Measurements from ENCODE around the gene LDLRAD3. TPM values are rescaled to one million over a fixed set of nuclear protein-coding genes. Genes with fewer than 3 reads are reported as not detected.

LDLRAD3 gene
- total RNA-seq, 1 donor, result 10.5 TPM

DNA sequence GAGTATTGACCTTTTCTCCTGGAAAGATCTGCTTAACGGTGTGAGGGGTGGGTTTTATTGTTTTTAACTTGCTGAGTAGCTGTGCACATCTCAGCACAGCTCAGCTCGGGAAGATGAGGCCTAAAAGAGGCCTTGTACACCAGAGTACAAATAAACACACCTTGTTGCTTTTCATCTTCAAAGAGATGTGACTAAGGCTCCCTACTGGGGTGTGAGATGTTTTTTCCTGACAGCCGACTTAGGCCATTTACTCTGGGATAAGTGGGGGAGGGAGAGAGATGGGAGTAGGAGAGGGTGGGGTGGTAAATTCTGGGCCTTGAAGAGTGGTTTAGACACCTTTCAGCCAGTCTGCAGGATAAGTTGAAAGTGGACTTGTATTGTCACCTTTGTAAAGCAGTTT lies 2.9 kb downstream of the LDLRAD3 start:
- no peak overlapping the region for H2AFZ ChIP-seq (ENCODE audit: low read length)
- peaks cover 12% of the 10 kb centered on the region for H3K4me1 ChIP-seq (ENCODE audit: insufficient read depth, low read length)
- DNase-seq (ENCODE audit: insufficient read length, low spot score, missing footprints), result no peak
- peaks cover 8% of the 10 kb centered on the region for H4K20me1 ChIP-seq (ENCODE audit: insufficient read depth, low read length)
- H3K27ac ChIP-seq (ENCODE audit: low read depth, low read length), result no peak overlapping the region
- H3K4me2 ChIP-seq (ENCODE audit: insufficient read depth, low read length), result no peak overlapping the region
- H3K36me3 ChIP-seq (ENCODE audit: insufficient read depth, low read length), result no peaks in the 10 kb centered on the region
- no peaks in the 10 kb centered on the region for H3K9me3 ChIP-seq (ENCODE audit: low read depth, low read length)
- H3K27me3 ChIP-seq (ENCODE audit: insufficient read depth, low read length), result no peaks in the 10 kb centered on the region
- TF ChIP-seq, protein P1, sequence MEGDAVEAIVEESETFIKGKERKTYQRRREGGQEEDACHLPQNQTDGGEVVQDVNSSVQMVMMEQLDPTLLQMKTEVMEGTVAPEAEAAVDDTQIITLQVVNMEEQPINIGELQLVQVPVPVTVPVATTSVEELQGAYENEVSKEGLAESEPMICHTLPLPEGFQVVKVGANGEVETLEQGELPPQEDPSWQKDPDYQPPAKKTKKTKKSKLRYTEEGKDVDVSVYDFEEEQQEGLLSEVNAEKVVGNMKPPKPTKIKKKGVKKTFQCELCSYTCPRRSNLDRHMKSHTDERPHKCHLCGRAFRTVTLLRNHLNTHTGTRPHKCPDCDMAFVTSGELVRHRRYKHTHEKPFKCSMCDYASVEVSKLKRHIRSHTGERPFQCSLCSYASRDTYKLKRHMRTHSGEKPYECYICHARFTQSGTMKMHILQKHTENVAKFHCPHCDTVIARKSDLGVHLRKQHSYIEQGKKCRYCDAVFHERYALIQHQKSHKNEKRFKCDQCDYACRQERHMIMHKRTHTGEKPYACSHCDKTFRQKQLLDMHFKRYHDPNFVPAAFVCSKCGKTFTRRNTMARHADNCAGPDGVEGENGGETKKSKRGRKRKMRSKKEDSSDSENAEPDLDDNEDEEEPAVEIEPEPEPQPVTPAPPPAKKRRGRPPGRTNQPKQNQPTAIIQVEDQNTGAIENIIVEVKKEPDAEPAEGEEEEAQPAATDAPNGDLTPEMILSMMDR (IDR thresholded peaks at IDR 0.05; ENCODE audit: extremely low read depth, low read depth, low read length), result no peak
- no peak overlapping the region for H3K4me3 ChIP-seq (ENCODE audit: insufficient read depth, low read length)
- H3K79me2 ChIP-seq (ENCODE audit: insufficient read depth, low read length), result peaks cover 48% of the 10 kb centered on the region

DNA sequence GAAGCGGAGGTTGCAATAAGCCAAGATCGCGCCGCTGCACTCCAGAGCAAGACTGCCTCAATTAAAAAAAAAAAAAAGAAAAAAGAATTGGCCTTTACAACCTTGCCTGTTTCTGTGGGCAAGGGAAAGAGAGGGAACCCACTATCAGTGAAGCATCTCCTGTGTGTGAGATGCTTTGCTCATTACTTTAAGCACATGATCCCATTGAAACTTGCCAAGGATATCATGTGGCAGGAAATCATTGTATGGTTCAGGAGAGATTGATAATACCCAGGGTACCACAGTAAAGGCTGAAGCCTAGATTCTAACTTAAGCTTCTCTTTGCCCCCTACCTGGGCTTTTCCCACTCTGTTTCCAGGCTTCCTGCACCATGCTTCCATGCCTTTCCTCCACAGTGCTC lies 3.6 kb downstream of the LDLRAD3 start:
- Histone ChIP-seq H3K36me3 (ENCODE audit: insufficient read depth, low read length) (no peaks in the 10 kb centered on the region), H4K20me1 (ENCODE audit: insufficient read depth, low read length) (peaks cover 8% of the 10 kb centered on the region), H2AFZ (ENCODE audit: low read length) (no peak overlapping the region), H3K9me3 (ENCODE audit: low read depth, low read length) (no peaks in the 10 kb centered on the region), H3K79me2 (ENCODE audit: insufficient read depth, low read length) (peaks cover 53% of the 10 kb centered on the region), H3K27ac (ENCODE audit: low read depth, low read length) (no peak overlapping the region), H3K4me3 (ENCODE audit: insufficient read depth, low read length) (no peak overlapping the region), H3K4me2 (ENCODE audit: insufficient read depth, low read length) (no peak overlapping the region), H3K27me3 (ENCODE audit: insufficient read depth, low read length) (no peaks in the 10 kb centered on the region), H3K4me1 (ENCODE audit: insufficient read depth, low read length) (peaks cover 12% of the 10 kb centered on the region)
- DNase-seq (ENCODE audit: insufficient read length, low spot score, missing footprints), result no peak
- TF ChIP-seq, protein P1 (IDR thresholded peaks at IDR 0.05; ENCODE audit: extremely low read depth, low read depth, low read length), result no peak

DNA sequence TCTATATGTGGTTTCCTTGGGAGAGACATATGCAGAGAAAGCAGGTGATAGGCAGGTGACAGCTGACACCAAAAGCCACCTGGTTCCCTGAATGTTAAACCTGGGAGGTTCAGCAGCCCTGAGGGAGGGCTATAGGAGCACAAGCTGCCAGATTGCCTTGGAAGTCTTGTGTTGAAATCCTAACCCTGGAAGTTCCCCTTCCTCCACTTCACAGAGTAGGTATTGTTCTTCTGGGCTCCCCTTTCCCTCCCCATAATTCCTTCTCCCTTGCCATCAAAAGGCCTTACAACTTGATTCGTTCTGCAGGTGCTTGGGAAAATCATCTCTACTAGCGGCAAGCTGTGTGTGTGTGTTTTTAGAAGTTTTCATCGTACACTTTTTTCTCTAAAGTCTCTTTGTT lies 5.4 kb downstream of the LDLRAD3 start:
- H3K27ac ChIP-seq (ENCODE audit: low read depth, low read length), result no peak overlapping the region
- no peak for DNase-seq (ENCODE audit: insufficient read length, low spot score, missing footprints)
- no peak overlapping the region for H2AFZ ChIP-seq (ENCODE audit: low read length)
- H3K9me3 ChIP-seq (ENCODE audit: low read depth, low read length), result no peaks in the 10 kb centered on the region
- no peaks in the 10 kb centered on the region for H3K36me3 ChIP-seq (ENCODE audit: insufficient read depth, low read length)
- H3K4me1 ChIP-seq (ENCODE audit: insufficient read depth, low read length), result peaks cover 9% of the 10 kb centered on the region
- H4K20me1 ChIP-seq (ENCODE audit: insufficient read depth, low read length), result peaks cover 8% of the 10 kb centered on the region
- TF ChIP-seq, protein P1 (IDR thresholded peaks at IDR 0.05; ENCODE audit: extremely low read depth, low read depth, low read length), result no peak
- no peak overlapping the region for H3K4me2 ChIP-seq (ENCODE audit: insufficient read depth, low read length)
- H3K27me3 ChIP-seq (ENCODE audit: insufficient read depth, low read length), result no peaks in the 10 kb centered on the region
- H3K79me2 ChIP-seq (ENCODE audit: insufficient read depth, low read length), result peaks cover 53% of the 10 kb centered on the region
- H3K4me3 ChIP-seq (ENCODE audit: insufficient read depth, low read length), result no peak overlapping the region

DNA sequence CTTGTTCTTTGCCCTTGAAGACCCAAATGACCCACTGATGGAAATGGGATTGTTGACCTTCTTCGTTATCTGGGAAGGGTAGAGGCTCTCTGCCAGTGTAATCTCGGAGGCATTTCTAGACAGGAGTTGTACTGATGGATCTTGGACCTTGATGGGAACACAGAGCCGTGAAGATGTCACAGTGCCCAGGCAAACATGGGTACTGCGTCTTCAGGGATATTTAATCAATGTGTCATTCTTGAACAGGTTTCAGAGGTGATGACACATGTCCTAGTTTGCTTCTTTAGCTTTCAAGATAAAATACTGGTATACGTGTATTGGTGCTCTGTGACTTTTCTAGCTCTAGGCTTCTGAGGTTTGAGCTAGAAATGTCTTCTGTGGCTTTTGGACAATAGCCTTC lies 6.2 kb downstream of the LDLRAD3 start:
- H4K20me1 ChIP-seq (ENCODE audit: insufficient read depth, low read length), result peaks cover 5% of the 10 kb centered on the region
- H3K4me2 ChIP-seq (ENCODE audit: insufficient read depth, low read length), result no peak overlapping the region
- no peak for DNase-seq (ENCODE audit: insufficient read length, low spot score, missing footprints)
- no peak overlapping the region for H2AFZ ChIP-seq (ENCODE audit: low read length)
- no peaks in the 10 kb centered on the region for H3K9me3 ChIP-seq (ENCODE audit: low read depth, low read length)
- peaks cover 50% of the 10 kb centered on the region for H3K79me2 ChIP-seq (ENCODE audit: insufficient read depth, low read length)
- TF ChIP-seq, protein P1 (IDR thresholded peaks at IDR 0.05; ENCODE audit: extremely low read depth, low read depth, low read length), result no peak
- no peaks in the 10 kb centered on the region for H3K36me3 ChIP-seq (ENCODE audit: insufficient read depth, low read length)
- H3K4me3 ChIP-seq (ENCODE audit: insufficient read depth, low read length), result no peak overlapping the region
- no peaks in the 10 kb centered on the region for H3K27me3 ChIP-seq (ENCODE audit: insufficient read depth, low read length)
- no peak overlapping the region for H3K27ac ChIP-seq (ENCODE audit: low read depth, low read length)
- H3K4me1 ChIP-seq (ENCODE audit: insufficient read depth, low read length), result peaks cover 3% of the 10 kb centered on the region

Data from osteoblast (primary cell).